Myocyte (in vitro differentiated cells): Measurements from ENCODE around the gene ST3GAL3. TPM values are rescaled to one million over a fixed set of nuclear protein-coding genes. Genes with fewer than 3 reads are reported as not detected.
A peak's percentile ranks its signal among the peaks of the same experiment; 100 is the strongest.

Experiments
- DNase-seq: peaks from one replicate; pipeline ENCODE4 v3.0.0-alpha.2; 2012; ENCODE audit warnings: low read depth
- polyA plus RNA-seq: library from polyadenylated mRNA; unstranded; fragments of >200 nt; gene quantifications from one replicate; pipeline ENCODE4 v1.2.1, GENCODE V29; 2012; ENCODE audit warnings: missing spikeins
- total RNA-seq: library from RNA; depleted of rRNA; stranded (reverse); fragments of >200 nt; gene quantifications from 2 replicates; pipeline ENCODE4 v1.2.3, GENCODE V29; 2014

The ST3GAL3 gene, protein sequence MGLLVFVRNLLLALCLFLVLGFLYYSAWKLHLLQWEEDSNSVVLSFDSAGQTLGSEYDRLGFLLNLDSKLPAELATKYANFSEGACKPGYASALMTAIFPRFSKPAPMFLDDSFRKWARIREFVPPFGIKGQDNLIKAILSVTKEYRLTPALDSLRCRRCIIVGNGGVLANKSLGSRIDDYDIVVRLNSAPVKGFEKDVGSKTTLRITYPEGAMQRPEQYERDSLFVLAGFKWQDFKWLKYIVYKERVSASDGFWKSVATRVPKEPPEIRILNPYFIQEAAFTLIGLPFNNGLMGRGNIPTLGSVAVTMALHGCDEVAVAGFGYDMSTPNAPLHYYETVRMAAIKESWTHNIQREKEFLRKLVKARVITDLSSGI
- 29.2 and 33.7 TPM in 2 replicates for total RNA-seq
- polyA plus RNA-seq, result 31.3 TPM

- peak; percentile 92 for DNase-seq
Observed at GRCh38 chr1:43707190-43708001, at the start of gene ST3GAL3. Gene ST3GAL3 (plus strand): TSS chr1:43707536. CDS start chr1:43736263, 28,727 bp downstream.

GRCh38 chr1:43659212-43660166 is 47.8 kb upstream of the ST3GAL3 start:
- DNase-seq, result no peak

DNA sequence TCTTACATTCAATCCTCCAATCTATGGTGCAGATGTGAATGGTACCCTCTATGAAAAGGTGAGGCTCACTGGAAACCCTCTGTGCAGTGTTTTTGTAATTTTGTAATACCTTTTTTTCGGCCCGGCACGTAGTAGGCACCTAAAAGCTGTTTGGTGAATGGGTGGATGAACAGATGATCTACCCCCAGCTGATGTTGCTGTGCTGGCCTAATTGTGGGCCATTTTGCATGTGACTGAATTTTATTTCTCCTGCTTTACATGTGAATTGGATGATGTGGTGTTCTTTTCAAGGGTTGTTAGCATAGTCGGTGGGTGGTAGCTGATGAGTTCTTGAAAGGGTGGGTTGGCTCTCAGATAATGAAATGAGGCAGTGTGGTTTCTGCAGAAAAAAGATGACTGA is 47.0 kb upstream of the ST3GAL3 start:
- DNase-seq, result no peak

DNA sequence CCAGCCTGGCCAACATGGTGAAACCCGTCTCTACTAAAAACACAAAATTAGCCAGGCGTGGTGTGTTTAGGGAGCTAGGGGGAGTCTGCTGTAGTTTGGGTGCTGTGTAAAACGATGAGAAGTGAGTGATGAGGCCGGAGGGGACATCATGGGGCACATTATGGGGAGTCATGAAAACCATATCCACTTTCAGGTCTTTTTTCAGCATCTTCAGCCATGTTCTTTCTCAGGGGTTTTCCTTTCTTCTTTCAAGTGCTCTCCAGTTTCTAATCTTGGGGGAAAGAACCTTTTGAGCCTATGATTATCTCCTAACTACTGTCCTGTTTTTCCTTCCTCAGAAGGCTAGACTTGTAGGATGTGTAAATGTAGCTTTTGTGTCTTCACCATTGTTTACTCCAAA is 43.0 kb upstream of the ST3GAL3 start:
- DNase-seq, result no peak

- DNase-seq, result peak; percentile 91
Observed at GRCh38 chr1:43666608-43667007, 40.7 kb upstream of the ST3GAL3 start.

DNA sequence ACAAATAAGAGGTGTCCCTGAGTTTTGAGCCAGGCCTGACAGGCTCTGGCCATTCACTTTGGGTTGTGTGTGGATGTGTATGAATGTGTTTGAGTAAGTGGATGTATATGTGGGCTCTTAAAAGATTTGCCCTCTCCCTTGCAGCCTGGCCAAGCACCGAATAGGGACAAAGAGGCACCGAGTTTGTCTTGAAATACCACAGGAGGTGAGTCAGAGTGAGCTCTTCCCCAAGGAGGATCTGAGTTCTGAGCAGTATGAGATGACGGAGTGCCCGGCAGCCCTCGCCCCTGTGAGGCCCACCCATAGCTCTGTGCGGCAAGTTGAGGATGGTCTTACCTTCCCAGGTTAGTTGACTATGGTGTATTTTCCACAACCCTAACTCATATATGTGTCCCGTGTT is 38.4 kb upstream of the ST3GAL3 start:
- DNase-seq, result no peak

- no peak for DNase-seq
Observed at GRCh38 chr1:43669878-43670277, 37.5 kb upstream of the ST3GAL3 start.

- DNase-seq, result no peak
Observed at GRCh38 chr1:43671193-43671592, 36.1 kb upstream of the ST3GAL3 start.

- peak; percentile 67 for DNase-seq
Observed at GRCh38 chr1:43671626-43672330, 35.6 kb upstream of the ST3GAL3 start.

DNA sequence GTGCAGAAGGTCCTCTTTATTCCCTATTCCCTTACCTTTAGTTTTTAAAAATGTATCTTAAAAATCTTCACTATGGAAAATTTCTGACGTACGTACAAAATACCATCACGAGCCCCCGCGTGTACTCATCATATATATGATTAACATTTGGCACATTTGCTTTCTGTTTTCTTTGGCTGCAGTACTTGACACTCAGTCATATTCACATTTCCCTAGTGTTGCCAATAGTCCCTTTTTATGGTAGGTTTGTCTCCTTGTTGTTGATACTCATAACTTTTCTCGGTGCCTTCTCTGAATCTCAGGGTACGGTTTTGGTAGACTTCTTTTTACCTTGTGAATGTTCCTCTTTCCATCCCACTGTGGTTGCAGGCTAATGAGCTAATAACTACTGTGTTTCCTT is 34.1 kb upstream of the ST3GAL3 start:
- DNase-seq, result no peak

- DNase-seq, result no peak
Observed at GRCh38 chr1:43678940-43679339, 28.4 kb upstream of the ST3GAL3 start.

- no peak for DNase-seq
Observed at GRCh38 chr1:43683560-43683959, 23.8 kb upstream of the ST3GAL3 start.

DNA sequence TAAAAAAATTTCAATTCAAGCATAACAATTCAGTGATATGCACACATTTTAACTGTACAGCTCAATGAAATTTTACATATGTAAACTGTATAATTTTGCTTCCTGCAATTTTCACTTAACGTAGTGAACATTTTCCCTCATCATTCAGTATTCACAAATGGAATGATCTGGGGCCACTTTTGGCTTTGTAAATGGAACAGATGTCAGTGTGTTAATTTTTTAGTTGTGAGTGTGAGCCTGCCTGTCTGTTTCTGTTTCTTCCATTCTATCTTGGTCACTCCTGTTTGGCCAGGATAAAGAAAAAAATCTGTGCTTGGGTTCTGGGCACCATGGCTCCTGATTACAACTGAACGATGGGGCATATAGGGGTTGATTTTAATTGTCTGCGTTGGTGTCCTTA is 20.5 kb upstream of the ST3GAL3 start:
- no peak for DNase-seq

DNA sequence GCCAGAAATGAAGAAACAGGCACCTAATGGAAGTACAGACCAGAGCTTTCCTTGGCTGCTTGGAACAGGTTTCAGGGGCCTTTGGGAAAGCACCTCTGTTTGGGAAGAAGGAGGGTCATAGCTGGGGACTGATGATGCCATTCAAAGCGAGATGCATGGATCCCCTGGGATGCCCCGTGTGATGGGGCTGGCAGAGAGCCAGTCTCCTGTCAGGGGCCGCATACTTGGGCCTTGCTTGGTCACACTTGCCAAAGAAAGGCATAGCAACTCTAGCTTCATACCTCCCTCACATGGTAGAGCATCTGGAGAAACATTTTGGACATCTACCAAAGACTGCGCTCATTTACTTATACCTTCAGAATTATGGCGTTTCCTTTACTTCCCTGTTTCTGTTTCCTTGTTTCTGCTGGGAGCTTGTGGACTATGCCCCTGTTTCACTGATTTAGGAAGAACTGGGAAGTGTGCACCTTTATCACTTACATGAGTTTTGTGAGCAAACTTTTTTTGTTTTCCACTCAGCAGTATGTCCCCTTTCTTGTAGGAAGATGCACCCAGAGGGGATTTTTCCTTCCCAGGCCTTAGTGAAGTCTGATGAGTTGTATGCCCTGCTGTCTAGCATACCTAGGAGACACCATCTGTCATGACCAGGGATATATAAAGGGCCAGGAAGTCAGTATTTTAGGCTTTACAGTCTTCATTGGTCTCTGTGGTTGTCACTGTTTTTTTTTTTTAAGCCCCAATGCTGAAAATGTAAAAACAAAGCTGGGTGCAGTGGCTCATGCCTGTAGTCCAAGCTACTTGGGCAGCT is 19.8 kb upstream of the ST3GAL3 start:
- peak; percentile 64 for DNase-seq

- no peak for DNase-seq
Observed at GRCh38 chr1:43688109-43688387, 19.3 kb upstream of the ST3GAL3 start.

DNA sequence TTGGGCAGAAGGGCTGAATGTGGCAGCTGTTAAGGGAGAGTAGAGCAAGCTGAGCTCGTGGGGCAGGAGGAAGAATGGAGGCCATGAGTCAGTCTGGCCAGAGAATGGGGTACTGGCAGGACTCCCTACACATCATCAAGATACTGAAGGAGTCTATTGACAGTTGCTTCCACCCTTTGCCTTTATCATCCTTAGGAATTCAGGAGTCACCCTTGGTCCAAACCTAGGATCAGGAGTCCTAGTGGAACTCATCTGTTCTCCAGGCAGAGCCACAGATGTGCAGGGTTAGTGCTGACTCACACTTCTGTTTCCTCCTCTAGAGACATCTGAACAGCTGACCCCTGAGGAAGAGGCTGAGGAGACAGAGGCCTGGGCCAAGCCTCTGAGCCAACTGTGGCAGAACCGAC is 18.7 kb upstream of the ST3GAL3 start:
- peak; percentile 95 for DNase-seq

GRCh38 chr1:43689289-43689688 is 18.0 kb upstream of the ST3GAL3 start:
- DNase-seq, result peak; percentile 56

DNA sequence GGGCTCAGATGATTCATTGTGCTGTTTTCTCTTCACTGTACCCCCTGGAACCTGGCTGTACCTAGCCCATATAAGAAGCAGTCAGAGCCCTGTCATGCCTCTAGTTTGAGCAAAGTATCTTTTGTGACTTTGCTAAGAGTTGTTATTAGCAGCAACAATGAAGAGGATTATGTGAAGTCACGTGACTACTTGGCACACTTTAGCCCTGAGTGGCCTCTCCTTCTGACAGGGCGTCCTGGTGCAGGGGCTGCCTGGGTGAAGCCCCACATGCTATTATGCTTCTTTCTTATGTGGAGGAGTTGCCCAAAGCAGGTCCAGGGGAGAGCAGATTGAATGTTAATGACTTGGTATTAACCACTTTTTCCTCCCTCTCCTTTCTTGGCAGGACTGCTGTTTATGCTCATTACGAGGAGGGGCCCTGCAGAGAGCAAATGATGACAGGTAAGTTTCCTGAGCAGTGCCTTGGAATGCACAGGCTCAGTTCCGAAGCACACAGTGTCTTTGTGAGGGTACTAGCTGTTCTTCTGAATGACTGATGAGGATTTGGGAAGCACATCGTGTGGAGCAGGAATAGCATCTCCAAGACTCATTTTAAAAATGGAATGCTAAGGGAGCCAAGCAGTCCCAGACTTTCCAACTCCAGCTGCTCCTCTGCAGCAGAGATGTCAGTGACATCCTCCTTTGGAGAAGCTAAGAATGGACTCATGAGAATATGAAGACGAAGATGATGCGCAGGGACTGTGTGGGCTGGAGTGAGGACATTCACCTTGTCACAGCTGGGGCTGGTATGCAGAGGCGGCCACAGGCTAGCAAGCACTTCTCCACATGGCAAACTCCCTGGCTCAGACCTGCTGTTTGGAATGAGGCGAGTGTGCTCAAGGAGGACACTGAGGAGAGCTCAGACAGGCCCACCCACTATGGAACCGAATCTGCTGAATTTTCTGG is 15.2 kb upstream of the ST3GAL3 start:
- DNase-seq, result no peak

DNA sequence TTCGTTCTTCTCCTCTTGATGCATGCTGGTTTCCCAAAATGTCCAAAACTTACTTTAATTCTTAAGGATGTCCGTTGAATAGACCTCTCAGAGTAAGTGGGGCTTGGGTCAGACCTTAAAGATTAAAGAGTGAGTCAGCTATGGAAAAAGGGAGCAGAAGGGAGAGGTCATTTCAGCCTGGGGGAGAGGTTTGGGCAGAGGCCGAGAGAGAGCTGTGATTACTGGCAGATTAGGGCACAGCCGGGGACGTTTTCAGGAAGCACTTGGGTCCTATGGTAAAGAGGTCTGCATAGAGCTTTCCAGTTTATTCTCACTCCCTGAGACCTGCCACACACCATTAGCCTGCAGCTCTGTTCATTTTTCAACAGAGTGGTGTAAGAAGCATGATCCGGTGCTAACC is 14.0 kb upstream of the ST3GAL3 start:
- DNase-seq, result no peak
